Measurements from ENCODE around the gene SH3BP4. TPM values are rescaled to one million over a fixed set of nuclear protein-coding genes. Genes with fewer than 3 reads are reported as not detected.

The SH3BP4 gene
- total RNA-seq, 1 donor from 2014 or later = 1.1 TPM

- Mint-ChIP-seq H3K9me3 (peaks cover 2% of the 10 kb centered on the region), H3K4me3 (no peak overlapping the region), H3K36me3 (ENCODE audit: low read depth) (no peaks in the 10 kb centered on the region), H3K27ac (no peak overlapping the region), H3K27me3 (peaks cover 2% of the 10 kb centered on the region), H3K4me1 (no peaks in the 10 kb centered on the region)
- no peak for DNase-seq
- TF ChIP-seq CTCF (IDR thresholded peaks at IDR 0.05) = no peak
- ChIA-PET POLR2A (no interaction called here), CTCF (no interaction called here)
- intact Hi-C loops (cut with micrococcal nuclease) = no loop called here
- ATAC-seq (ENCODE audit: low read depth) = no peak
Observed at GRCh38 chr2:234917211-234917975, 34.4 kb upstream of the SH3BP4 start.

GRCh38 chr2:234919711-234920110 is 32.1 kb upstream of the SH3BP4 start:
- no peaks in the 10 kb centered on the region for H3K4me1 Mint-ChIP-seq
- ChIA-PET CTCF (no interaction called here), POLR2A (no interaction called here)
- no peak for TF ChIP-seq CTCF (IDR thresholded peaks at IDR 0.05)
- no peak overlapping the region for H3K27ac Mint-ChIP-seq
- intact Hi-C loops (cut with micrococcal nuclease) = no loop called here
- no peak for DNase-seq
- no peak overlapping the region for H3K4me3 Mint-ChIP-seq
- peaks cover 5% of the 10 kb centered on the region for H3K9me3 Mint-ChIP-seq
- H3K36me3 Mint-ChIP-seq (ENCODE audit: low read depth) = no peaks in the 10 kb centered on the region
- ATAC-seq (ENCODE audit: low read depth) = no peak
- H3K27me3 Mint-ChIP-seq = peaks cover 2% of the 10 kb centered on the region

GRCh38 chr2:234920836-234921235 is 31.0 kb upstream of the SH3BP4 start:
- Mint-ChIP-seq H3K9me3 (peaks cover 8% of the 10 kb centered on the region), H3K4me3 (no peak overlapping the region), H3K27me3 (peaks cover 5% of the 10 kb centered on the region), H3K27ac (no peak overlapping the region), H3K36me3 (ENCODE audit: low read depth) (no peaks in the 10 kb centered on the region), H3K4me1 (no peaks in the 10 kb centered on the region)
- ATAC-seq (ENCODE audit: low read depth) (no peak), DNase-seq (no peak)
- intact Hi-C loops (cut with micrococcal nuclease) = no loop called here
- POLR2A ChIA-PET = no interaction called here
- TF ChIP-seq CTCF (IDR thresholded peaks at IDR 0.05) = no peak
- CTCF ChIA-PET = no interaction called here

- Mint-ChIP-seq H3K4me3 (no peak overlapping the region), H3K4me1 (no peaks in the 10 kb centered on the region), H3K27me3 (peaks cover 6% of the 10 kb centered on the region), H3K36me3 (ENCODE audit: low read depth) (no peaks in the 10 kb centered on the region), H3K27ac (no peak overlapping the region), H3K9me3 (peaks cover 3% of the 10 kb centered on the region)
- intact Hi-C loops (cut with micrococcal nuclease) = no loop called here
- ATAC-seq (ENCODE audit: low read depth) = no peak
- ChIA-PET POLR2A (no interaction called here), CTCF (no interaction called here)
- TF ChIP-seq CTCF (IDR thresholded peaks at IDR 0.05) = no peak
- DNase-seq = no peak
Observed at GRCh38 chr2:234929002-234929401, 22.8 kb upstream of the SH3BP4 start.

GRCh38 chr2:234930397-234930796 is 21.4 kb upstream of the SH3BP4 start:
- ATAC-seq (ENCODE audit: low read depth) = no peak
- ChIA-PET POLR2A (no interaction called here), CTCF (no interaction called here)

More at GRCh38 chr2:234930397-234930796, 21.4 kb upstream of the SH3BP4 start:
- intact Hi-C loops (cut with micrococcal nuclease) = no loop called here
- Mint-ChIP-seq H3K36me3 (ENCODE audit: low read depth) (no peaks in the 10 kb centered on the region), H3K4me1 (no peaks in the 10 kb centered on the region), H3K9me3 (no peaks in the 10 kb centered on the region), H3K27me3 (peaks cover 3% of the 10 kb centered on the region), H3K27ac (no peak overlapping the region), H3K4me3 (no peak overlapping the region)
- no peak for TF ChIP-seq CTCF (IDR thresholded peaks at IDR 0.05)
- no peak for DNase-seq

Measured in activated B cell treated with CpG ODN at 0.5 μM for 24 hours (primary cell).